NOMO-1 treated with DMSO at 0.1 percent for 48 hours (cell line): ENCODE results near the gene BPIFB1.

Experiments
- DNase-seq: peaks from one replicate; lab custom pipeline; 2025; ENCODE audit not compliant: unreplicated experiment; lab: John Stamatoyannopoulos, UW

BPIFB1 gene

GRCh38 chr20:33272155-33272873, 10.7 kb upstream of the BPIFB1 start:
- DNase-seq = no peak

- no peak for DNase-seq
Observed at GRCh38 chr20:33273117-33273851, 9.7 kb upstream of the BPIFB1 start.

GRCh38 chr20:33275215-33275614, 7.8 kb upstream of the BPIFB1 start:
- DNase-seq = no peak

- DNase-seq = no peak
Observed at GRCh38 chr20:33275871-33276270, 7.1 kb upstream of the BPIFB1 start.

- DNase-seq = no peak
Observed at GRCh38 chr20:33276303-33277113, 6.5 kb upstream of the BPIFB1 start.

GRCh38 chr20:33277471-33278441, 5.3 kb upstream of the BPIFB1 start:
- no peak for DNase-seq

- DNase-seq = no peak
Observed at GRCh38 chr20:33278700-33279099, 4.3 kb upstream of the BPIFB1 start.

- no peak for DNase-seq
Observed at GRCh38 chr20:33279261-33279910, 3.6 kb upstream of the BPIFB1 start.

- DNase-seq = no peak
Observed at GRCh38 chr20:33280000-33280680, 2.9 kb upstream of the BPIFB1 start.

- no peak for DNase-seq
Observed at GRCh38 chr20:33280775-33281174, 2.2 kb upstream of the BPIFB1 start.

- DNase-seq = no peak
Observed at GRCh38 chr20:33281550-33282146, 1.4 kb upstream of the BPIFB1 start.

GRCh38 chr20:33282196-33282934, 649 bp upstream of the BPIFB1 start:
- no peak for DNase-seq

GRCh38 chr20:33284284-33284683, 1.3 kb downstream of the BPIFB1 start:
- DNase-seq = no peak

- DNase-seq = no peak
Observed at GRCh38 chr20:33284937-33285336, 1.9 kb downstream of the BPIFB1 start.

- no peak for DNase-seq
Observed at GRCh38 chr20:33285861-33286495, 3.0 kb downstream of the BPIFB1 start.

GRCh38 chr20:33287884-33288283, 4.9 kb downstream of the BPIFB1 start:
- DNase-seq = no peak

- DNase-seq = no peak
Observed at GRCh38 chr20:33290852-33291251, 7.8 kb downstream of the BPIFB1 start.

- DNase-seq = no peak
Observed at GRCh38 chr20:33291416-33291815, 8.4 kb downstream of the BPIFB1 start.
